Duodenal mucosa (tissue), 2 donors: ENCODE data around the gene ZNF331.
A peak's percentile ranks its signal among the peaks of the same experiment; 100 is the strongest.

ENCODE experiments used
- H3K27ac ChIP-seq: one replicate; pipeline ENCODE4 v1.7.0; 2013; ENCODE audit warnings: low read depth, low read length
- H3K27me3 ChIP-seq, 2 donors: one replicate each; pipeline ENCODE4 v1.7.0; 2013; ENCODE audit warnings: low read length in 2 of 2, control low read depth in 1 of 2; ENCODE audit not compliant: insufficient read depth in 2 of 2, control insufficient read depth in 1 of 2
- H3K36me3 ChIP-seq, 2 donors: one replicate each; pipeline ENCODE4 v1.7.0; 2013; ENCODE audit warnings: low read length in 2 of 2, control low read depth in 1 of 2; ENCODE audit not compliant: insufficient read depth in 2 of 2, control insufficient read depth in 1 of 2
- H3K4me1 ChIP-seq, 2 donors: one replicate each; pipeline ENCODE4 v1.7.0; 2013; ENCODE audit warnings: low read length in 2 of 2, control low read depth in 1 of 2; ENCODE audit not compliant: insufficient read depth in 2 of 2, control insufficient read depth in 1 of 2
- H3K4me3 ChIP-seq, 2 donors: one replicate each; pipeline ENCODE4 v1.7.0; 2013; ENCODE audit warnings: low read length in 2 of 2, low read depth in 1 of 2
- H3K9ac ChIP-seq, 2 donors: one replicate each; pipeline ENCODE4 v1.7.0; 2013; ENCODE audit warnings: low read length in 2 of 2, low read depth in 1 of 2
- H3K9me3 ChIP-seq, 2 donors: one replicate each; pipeline ENCODE4 v1.7.0; 2013; ENCODE audit warnings: low read length in 2 of 2, control low read depth in 1 of 2; ENCODE audit not compliant: control insufficient read depth in 1 of 2

The ZNF331 gene

DNA sequence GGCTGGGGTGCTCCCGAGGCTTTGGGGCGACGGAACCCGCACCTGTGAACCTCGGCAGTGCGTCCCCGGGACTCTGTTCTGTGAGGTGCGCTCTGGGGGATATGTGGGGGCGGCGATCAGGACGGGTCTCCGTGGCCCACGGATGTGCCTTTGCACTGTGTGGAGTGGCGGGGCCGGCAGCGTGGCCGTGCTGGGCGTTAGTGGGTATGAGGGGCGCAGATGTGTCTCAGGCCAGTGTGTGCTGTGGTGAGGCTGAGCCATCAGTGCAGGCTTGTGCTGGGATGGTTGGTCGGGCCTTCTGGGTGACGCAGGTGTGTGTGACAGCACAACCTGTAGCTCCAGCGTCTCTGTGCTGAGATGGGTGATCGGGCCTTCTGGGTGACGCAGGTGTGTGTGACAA is 16.9 kb downstream of the ZNF331 start:
- H3K36me3 ChIP-seq, result peaks cover 0 to 10% of the 10 kb centered on the region in 2 donors
- peak overlapping the region; percentile 62 for H3K27ac ChIP-seq
- peak overlapping the region; percentile 78 to 84 for H3K9ac ChIP-seq
- H3K9me3 ChIP-seq, result peaks cover 0 to 4% of the 10 kb centered on the region in 2 donors
- H3K4me1 ChIP-seq, result peaks cover 0 to 3% of the 10 kb centered on the region in 2 donors
- H3K27me3 ChIP-seq, result no peaks in the 10 kb centered on the region
- peak overlapping the region; percentile 79 to 96 for H3K4me3 ChIP-seq

- Histone ChIP-seq H3K4me1 (peaks cover 0 to 3% of the 10 kb centered on the region in 2 donors), H3K27me3 (no peaks in the 10 kb centered on the region), H3K36me3 (peaks cover 0 to 13% of the 10 kb centered on the region in 2 donors), H3K9me3 (no peaks in the 10 kb centered on the region), H3K4me3 (peak overlapping the region in 1 of 2 donors; percentile 79), H3K27ac (no peak overlapping the region), H3K9ac (peak overlapping the region in 1 of 2 donors; percentile 84)
Observed at GRCh38 chr19:53555352-53555751, 17.4 kb downstream of the ZNF331 start.

DNA sequence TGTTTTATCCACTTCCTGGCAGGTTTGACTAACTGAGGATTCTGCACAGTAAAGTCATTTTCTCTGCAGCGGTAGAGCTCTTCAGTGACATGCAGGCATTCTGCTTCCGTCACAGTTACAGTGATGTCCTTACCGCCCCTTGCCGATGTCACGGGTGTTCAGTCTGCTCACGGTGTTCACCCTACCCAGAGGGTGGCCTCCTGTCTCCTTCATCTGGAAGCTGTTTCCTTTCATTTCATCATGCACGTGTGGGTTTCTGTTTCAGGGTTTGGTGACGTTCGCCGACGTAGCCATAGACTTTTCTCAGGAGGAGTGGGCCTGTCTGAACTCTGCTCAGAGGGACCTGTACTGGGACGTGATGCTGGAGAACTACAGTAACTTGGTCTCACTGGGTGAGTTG is 33.4 kb downstream of the ZNF331 start:
- no peak overlapping the region for H3K27ac ChIP-seq
- no peaks in the 10 kb centered on the region for H3K27me3 ChIP-seq
- H3K9me3 ChIP-seq, result peaks cover 18% of the 10 kb centered on the region in 2 donors
- no peak overlapping the region for H3K9ac ChIP-seq
- no peaks in the 10 kb centered on the region for H3K4me1 ChIP-seq
- peaks cover 13 to 42% of the 10 kb centered on the region in 2 donors for H3K36me3 ChIP-seq
- no peak overlapping the region for H3K4me3 ChIP-seq

DNA sequence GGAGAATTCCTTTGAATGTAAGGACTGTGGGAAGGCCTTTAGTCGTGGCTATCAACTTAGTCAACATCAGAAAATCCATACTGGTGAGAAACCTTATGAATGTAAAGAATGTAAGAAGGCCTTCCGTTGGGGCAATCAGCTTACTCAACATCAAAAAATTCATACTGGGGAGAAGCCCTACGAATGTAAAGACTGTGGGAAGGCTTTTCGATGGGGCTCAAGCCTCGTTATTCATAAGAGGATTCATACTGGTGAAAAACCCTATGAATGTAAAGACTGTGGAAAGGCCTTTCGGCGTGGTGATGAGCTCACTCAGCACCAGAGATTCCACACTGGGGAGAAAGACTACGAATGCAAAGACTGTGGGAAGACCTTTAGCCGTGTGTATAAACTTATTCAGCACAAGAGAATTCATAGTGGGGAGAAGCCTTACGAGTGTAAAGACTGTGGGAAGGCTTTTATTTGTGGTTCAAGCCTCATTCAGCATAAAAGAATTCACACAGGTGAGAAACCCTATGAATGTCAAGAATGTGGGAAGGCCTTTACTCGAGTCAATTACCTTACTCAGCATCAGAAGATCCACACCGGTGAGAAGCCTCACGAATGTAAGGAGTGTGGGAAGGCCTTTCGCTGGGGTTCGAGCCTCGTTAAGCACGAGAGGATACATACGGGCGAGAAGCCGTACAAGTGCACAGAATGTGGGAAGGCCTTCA is 39.2 kb downstream of the ZNF331 start:
- no peak overlapping the region for H3K9ac ChIP-seq
- peaks cover 21 to 51% of the 10 kb centered on the region in 2 donors for H3K36me3 ChIP-seq
- no peaks in the 10 kb centered on the region for H3K4me1 ChIP-seq
- H3K27ac ChIP-seq, result no peak overlapping the region
- H3K9me3 ChIP-seq, result peaks cover 38 to 50% of the 10 kb centered on the region in 2 donors
- H3K4me3 ChIP-seq, result peak overlapping the region in 1 of 2 donors; percentile 45
- H3K27me3 ChIP-seq, result no peaks in the 10 kb centered on the region

DNA sequence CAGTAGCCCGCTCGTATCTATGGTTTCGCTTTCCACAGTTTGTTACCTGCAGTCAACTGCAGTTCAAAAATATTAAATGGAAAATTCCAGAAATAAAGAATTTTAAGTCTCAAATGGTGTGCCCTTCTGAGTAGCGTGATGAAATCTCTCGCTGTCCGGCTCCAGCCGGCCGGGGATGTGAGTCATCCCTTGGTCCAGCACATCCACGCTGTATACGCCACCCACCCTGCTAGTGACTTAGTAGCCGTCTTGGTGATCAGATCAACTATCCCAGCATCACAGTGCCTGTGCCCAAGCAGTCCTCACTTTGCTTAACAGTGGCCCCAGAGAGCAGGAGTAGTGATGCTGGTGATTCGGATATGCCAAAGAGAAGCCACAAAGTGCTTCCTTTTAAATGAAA is 40.0 kb downstream of the ZNF331 start:
- peaks cover 38 to 53% of the 10 kb centered on the region in 2 donors for H3K9me3 ChIP-seq
- no peaks in the 10 kb centered on the region for H3K4me1 ChIP-seq
- no peak overlapping the region for H3K9ac ChIP-seq
- no peaks in the 10 kb centered on the region for H3K27me3 ChIP-seq
- H3K36me3 ChIP-seq, result peaks cover 21 to 49% of the 10 kb centered on the region in 2 donors
- H3K4me3 ChIP-seq, result peak overlapping the region in 1 of 2 donors; percentile 45
- H3K27ac ChIP-seq, result no peak overlapping the region

GRCh38 chr19:53579518-53579917 is 41.6 kb downstream of the ZNF331 start:
- no peak overlapping the region for H3K4me3 ChIP-seq
- no peak overlapping the region for H3K27ac ChIP-seq
- no peak overlapping the region for H3K9ac ChIP-seq
- peaks cover 21 to 37% of the 10 kb centered on the region in 2 donors for H3K36me3 ChIP-seq
- no peaks in the 10 kb centered on the region for H3K27me3 ChIP-seq
- peaks cover 38 to 47% of the 10 kb centered on the region in 2 donors for H3K9me3 ChIP-seq
- no peaks in the 10 kb centered on the region for H3K4me1 ChIP-seq

DNA sequence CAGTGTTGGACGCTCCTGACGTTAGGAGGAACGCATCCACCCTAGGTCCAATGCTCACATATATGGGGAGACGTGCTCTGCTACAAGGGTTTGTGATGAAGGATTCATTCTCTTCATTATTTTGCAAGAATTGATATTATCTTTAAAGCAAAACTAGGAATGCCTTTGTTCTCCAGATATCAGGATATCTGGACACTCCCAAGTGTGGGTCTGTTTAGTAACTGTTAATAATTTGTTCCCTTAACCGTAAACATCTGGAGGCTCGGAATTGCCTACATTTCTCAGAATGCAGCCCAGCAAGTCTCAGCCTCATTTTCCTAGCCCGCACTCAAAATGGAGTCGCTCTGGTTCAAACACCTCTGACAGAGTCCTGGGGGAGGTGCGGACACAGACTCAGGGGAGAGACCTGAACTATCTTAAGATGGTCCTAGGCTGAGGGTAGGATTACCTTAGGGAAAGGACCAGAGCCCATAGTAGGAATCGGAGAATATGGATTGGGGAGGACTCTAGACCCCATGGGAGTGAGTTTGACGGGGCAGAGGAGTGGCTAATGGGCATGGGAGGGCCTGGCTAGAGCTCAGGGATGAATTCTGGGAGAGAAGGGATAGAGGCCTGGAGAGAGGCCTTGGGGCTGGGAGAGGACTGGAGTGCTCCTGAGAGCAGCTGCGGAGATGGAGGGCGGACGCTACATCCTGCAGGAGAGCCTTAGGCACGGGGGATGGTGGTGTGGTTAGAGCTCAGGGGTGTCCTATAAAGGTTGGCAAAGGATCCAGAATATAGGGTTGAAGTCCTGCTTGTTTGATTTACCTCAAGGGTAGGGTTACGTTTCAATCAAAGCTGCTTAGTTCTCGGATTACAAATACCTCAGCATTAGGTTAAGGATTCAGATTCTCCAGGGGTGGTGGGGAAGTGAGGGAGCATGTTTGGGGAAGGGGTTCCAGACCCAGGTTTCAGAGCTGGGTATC is 43.2 kb downstream of the ZNF331 start:
- no peaks in the 10 kb centered on the region for H3K4me1 ChIP-seq
- peaks cover 20 to 28% of the 10 kb centered on the region in 2 donors for H3K36me3 ChIP-seq
- no peaks in the 10 kb centered on the region for H3K27me3 ChIP-seq
- H3K27ac ChIP-seq, result no peak overlapping the region
- no peak overlapping the region for H3K9ac ChIP-seq
- H3K9me3 ChIP-seq, result peaks cover 32 to 44% of the 10 kb centered on the region in 2 donors
- no peak overlapping the region for H3K4me3 ChIP-seq

DNA sequence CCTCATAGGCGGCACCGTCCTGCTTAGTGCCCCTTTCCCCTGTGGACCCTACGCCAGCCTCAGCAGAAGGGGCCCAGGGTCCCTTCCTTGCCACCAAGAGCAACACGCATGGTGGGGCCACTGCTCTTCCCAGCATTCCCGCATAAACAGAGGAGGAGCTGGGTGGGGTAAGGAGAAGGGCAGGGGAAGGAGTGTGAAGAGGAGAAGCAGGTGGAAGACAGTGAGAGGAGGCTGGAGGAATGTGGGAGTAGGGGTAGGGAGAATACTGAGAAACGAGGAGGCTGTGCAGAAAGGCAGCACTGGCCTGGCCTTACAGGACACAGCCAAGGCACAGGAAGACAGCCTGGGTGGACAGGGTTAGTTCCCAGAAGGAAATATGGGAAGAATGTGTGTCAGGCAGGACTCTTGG is 43.9 kb downstream of the ZNF331 start:
- H3K4me3 ChIP-seq, result no peak overlapping the region
- H3K4me1 ChIP-seq, result no peaks in the 10 kb centered on the region
- no peaks in the 10 kb centered on the region for H3K27me3 ChIP-seq
- H3K9ac ChIP-seq, result no peak overlapping the region
- peaks cover 25 to 40% of the 10 kb centered on the region in 2 donors for H3K9me3 ChIP-seq
- no peak overlapping the region for H3K27ac ChIP-seq
- H3K36me3 ChIP-seq, result peaks cover 13 to 21% of the 10 kb centered on the region in 2 donors

GRCh38 chr19:53583181-53583580 is 45.2 kb downstream of the ZNF331 start:
- Histone ChIP-seq H3K36me3 (peaks cover 0 to 8% of the 10 kb centered on the region in 2 donors), H3K9me3 (peaks cover 12 to 27% of the 10 kb centered on the region in 2 donors), H3K27me3 (no peaks in the 10 kb centered on the region), H3K4me1 (no peaks in the 10 kb centered on the region), H3K4me3 (no peak overlapping the region), H3K9ac (no peak overlapping the region), H3K27ac (no peak overlapping the region)

GRCh38 chr19:53586277-53586691 is 48.3 kb downstream of the ZNF331 start:
- no peak overlapping the region for H3K9ac ChIP-seq
- H3K4me1 ChIP-seq, result no peaks in the 10 kb centered on the region
- no peaks in the 10 kb centered on the region for H3K36me3 ChIP-seq
- H3K4me3 ChIP-seq, result no peak overlapping the region
- H3K9me3 ChIP-seq, result peaks cover 0 to 12% of the 10 kb centered on the region in 2 donors
- H3K27ac ChIP-seq, result no peak overlapping the region
- H3K27me3 ChIP-seq, result no peaks in the 10 kb centered on the region
